A549 (cell line): ENCODE measurements around the gene GRID2. TPM values are rescaled to one million over a fixed set of nuclear protein-coding genes. Genes with fewer than 3 reads are reported as not detected.

Source experiments
- ATAC-seq, 2 experiments: fragments of 200-7000 bp in 1 of 2; fragments of >200 bp in 1 of 2; cut with Nextera tagmentation in 1 of 2; cut with Tn5 transposase in 1 of 2; 3 replicates each; pipeline versions ENCODE4 v1.8.0 to v1.9.1; 2018 to 2020; ENCODE audit warnings: mild to moderate bottlenecking in 1 of 2, moderate library complexity in 1 of 2
- CTCF ChIA-PET: fragments of 300-600 bp; sonication (Branson Sonifier 250); formaldehyde crosslinking; extraction: SDS; loops from one replicate; lab custom pipeline; 2021; ENCODE audit warnings: antibody characterized with exemption, inconsistent platforms; lab: Yijun Ruan, JAX
- POLR2A ChIA-PET: fragments of 350-600 bp; formaldehyde crosslinking; extraction: SDS; loops from one replicate; lab custom pipeline; 2021; ENCODE audit warnings: antibody characterized with exemption, inconsistent platforms; lab: Yijun Ruan, JAX
- DNase-seq, 2 experiments: peaks; one replicate each; pipeline versions ENCODE4 v3.0.0 to v3.0.0-alpha.2; 2011 to 2016; ENCODE audit warnings: low read depth in 1 of 2, low spot score in 1 of 2
- FAIRE-seq: peaks from 2 replicates; lab custom pipeline; 2011; peaks lifted over from hg19 to GRCh38; lab: Jason Lieb, UNC
- H3K27ac ChIP-seq, 2 experiments: fragments of >200 bp; sonication (Bioruptor Twin); formaldehyde crosslinking; 3 replicates each; pipeline ENCODE4 v1.5.1; 2016 to 2017
- H3K4me1 ChIP-seq: fragments of >200 bp; sonication (Bioruptor Twin); formaldehyde crosslinking; 3 replicates; pipeline ENCODE4 v1.6.1; 2016
- H3K4me2 ChIP-seq: fragments of >200 bp; sonication (Bioruptor Twin); formaldehyde crosslinking; 3 replicates; pipeline ENCODE4 v1.6.1; 2016
- H3K4me3 ChIP-seq: fragments of >200 bp; sonication (Bioruptor Twin); formaldehyde crosslinking; 3 replicates; pipeline ENCODE4 v1.5.1; 2016
- H3K9me3 ChIP-seq: fragments of >200 bp; sonication (Bioruptor Twin); formaldehyde crosslinking; 3 replicates; pipeline ENCODE4 v1.6.1; 2016
- ATOH8 ChIP-seq: fragments of 250-450 bp; sonication (Bioruptor Pico); IDR thresholded peaks from 2 replicates; pipeline ENCODE4 v1.5.0; 2020; ENCODE audit warnings: low read depth, mild to moderate bottlenecking, moderate library complexity
- BHLHE40 ChIP-seq: IDR thresholded peaks from 2 replicates; pipeline ENCODE4 v1.6.1; 2012; ENCODE audit warnings: low read depth, low read length, inconsistent platforms
- CEBPB ChIP-seq, 2 experiments: fragments of >200 bp in 1 of 2; sonication (Bioruptor Twin) in 1 of 2; formaldehyde crosslinking in 1 of 2; IDR thresholded peaks; 2 replicates each; pipeline ENCODE4 v1.6.1; 2012 to 2016
- CHD2 ChIP-seq: fragments of 150-350 bp; IDR thresholded peaks from 2 replicates; pipeline ENCODE4 v1.6.1; 2014; ENCODE audit warnings: low read length; ENCODE audit not compliant: partially characterized antibody
- E2F6 ChIP-seq: IDR thresholded peaks from 2 replicates; pipeline ENCODE4 v1.6.1; 2012; ENCODE audit warnings: low read depth, borderline replicate concordance
- EHF ChIP-seq: fragments of 250-450 bp; sonication (Bioruptor Pico); IDR thresholded peaks from 2 replicates; pipeline ENCODE4 v1.5.0; 2020; ENCODE audit warnings: mild to moderate bottlenecking
- ELK1 ChIP-seq: fragments of 150-350 bp; IDR thresholded peaks from 2 replicates; pipeline ENCODE4 v1.6.1; 2014; ENCODE audit warnings: low read depth, mild to moderate bottlenecking, low read length
- FOXS1 ChIP-seq: fragments of 250-450 bp; sonication (Bioruptor Pico); IDR thresholded peaks from 2 replicates; pipeline ENCODE4 v1.5.0; 2020; ENCODE audit warnings: mild to moderate bottlenecking, moderate library complexity
- HES2 ChIP-seq: fragments of >200 bp; sonication (Bioruptor Twin); formaldehyde crosslinking; IDR thresholded peaks from 2 replicates; pipeline ENCODE4 v1.6.1; 2016
- HOXB5 ChIP-seq: fragments of 250-450 bp; sonication (Bioruptor Pico); IDR thresholded peaks from 2 replicates; pipeline ENCODE4 v1.5.0; 2020; ENCODE audit warnings: mild to moderate bottlenecking, moderate library complexity
- MAX ChIP-seq: IDR thresholded peaks from 2 replicates; pipeline ENCODE4 v1.6.1; 2012
- MAZ ChIP-seq: fragments of 150-350 bp; IDR thresholded peaks from 2 replicates; pipeline ENCODE4 v1.6.1; 2014; ENCODE audit warnings: antibody characterized with exemption, low read depth, low read length, borderline replicate concordance
- MYC ChIP-seq: IDR thresholded peaks from 2 replicates; pipeline ENCODE4 v1.6.1; 2012; ENCODE audit warnings: mild to moderate bottlenecking, inconsistent platforms, low read length, improper control_type of control experiment, borderline replicate concordance
- NPAS2 ChIP-seq: fragments of 250-450 bp; sonication (Bioruptor Pico); IDR thresholded peaks from 2 replicates; pipeline ENCODE4 v1.8.0; 2022; ENCODE audit warnings: mild to moderate bottlenecking, moderate library complexity, borderline replicate concordance
- NR3C1 ChIP-seq: fragments of >200 bp; sonication (Bioruptor Twin); formaldehyde crosslinking; IDR thresholded peaks from 3 replicates; pipeline ENCODE4 v1.6.1; 2017
- PBX3 ChIP-seq: IDR thresholded peaks from 2 replicates; pipeline ENCODE4 v1.6.1; 2012
- PHF8 ChIP-seq: fragments of 200-600 bp; sonication (generic); IDR thresholded peaks from 2 replicates; pipeline ENCODE4 v1.6.1; 2016; ENCODE audit warnings: low read depth, mild to moderate bottlenecking, antibody characterized with exemption, moderate library complexity, borderline replicate concordance
- POLR2A ChIP-seq: IDR thresholded peaks from 2 replicates; pipeline ENCODE4 v1.6.1; 2012; ENCODE audit warnings: mild to moderate bottlenecking, low read length
- POLR2AphosphoS2 ChIP-seq: conservative IDR thresholded peaks from 2 replicates; pipeline ENCODE4 v1.6.1; 2012; ENCODE audit warnings: low read length, improper control_type of control experiment, inconsistent platforms
- RAD21 ChIP-seq, 2 experiments: fragments of >200 bp in 1 of 2; sonication (Bioruptor Twin) in 1 of 2; formaldehyde crosslinking in 1 of 2; IDR thresholded peaks in 1 of 2; conservative IDR thresholded peaks in 1 of 2; 2 replicates in 1 of 2; 3 replicates in 1 of 2; pipeline ENCODE4 v1.6.1; 2012 to 2018; ENCODE audit warnings: inconsistent platforms in 1 of 2
- RNF2 ChIP-seq: fragments of 200-600 bp; sonication (generic); IDR thresholded peaks from 2 replicates; pipeline ENCODE4 v1.6.1; 2016; ENCODE audit warnings: low read depth, mild to moderate bottlenecking, antibody characterized with exemption, moderate library complexity, borderline replicate concordance
- TFCP2L1 ChIP-seq: fragments of 250-450 bp; sonication (Bioruptor Pico); IDR thresholded peaks from 2 replicates; pipeline ENCODE4 v1.5.0; 2021; ENCODE audit warnings: mild to moderate bottlenecking
- TP53 ChIP-seq: fragments of 250-450 bp; sonication (Bioruptor Pico); IDR thresholded peaks from 2 replicates; pipeline ENCODE4 v1.5.0; 2021; ENCODE audit warnings: mild to moderate bottlenecking, moderate library complexity
- ZFP36 ChIP-seq: fragments of 450-650 bp; IDR thresholded peaks from 2 replicates; pipeline ENCODE4 v1.6.1; 2014; ENCODE audit warnings: borderline replicate concordance; ENCODE audit not compliant: partially characterized antibody
- WGBS: methylation state at CpG from one replicate; pipeline ENCODE4 v1.1.6; 2017; ENCODE audit errors: missing lambda C conversion rate; 5-methylcytosine and 5-hydroxymethylcytosine counted together
- polyA plus RNA-seq, 4 experiments: library from polyadenylated mRNA; depleted of rRNA in 3 of 4; stranded (reverse); fragments of >200 nt; fragmentation: RNase III in 1 of 4; extraction: RNeasy Plus Mini Kit Qiagen cat#74134 plus additional on column Dnase treatment in 1 of 4; gene quantifications; 2 replicates in 3 of 4; 3 replicates in 1 of 4; pipeline ENCODE4 v1.2.3, GENCODE V29; 2011 to 2017

GRID2 gene
- polyA plus RNA-seq, 2 of the 4 experiments (the other 2 are of a cell fraction): not detected

- H3K27ac ChIP-seq: no peak overlapping the region
- ATAC-seq (no peak), DNase-seq (no peak), FAIRE-seq (no peak)
- CTCF ChIA-PET: no interaction called here
- no peak overlapping the region for H3K4me2 ChIP-seq
- no peak overlapping the region for H3K4me3 ChIP-seq
- 19% methylated on average over 2 of the region's 2 CpGs for WGBS
- POLR2A ChIA-PET: no interaction called here
- H3K4me1 ChIP-seq: no peaks in the 10 kb centered on the region
- TF ChIP-seq POLR2AphosphoS2 (no peak), HOXB5 (CRISPR knock-in tag) (no peak), POLR2A (no peak), TFCP2L1 (no peak), ZFP36 (no peak), BHLHE40 (no peak), PBX3 (no peak), EHF (CRISPR knock-in tag) (no peak)
- no peaks in the 10 kb centered on the region for H3K9me3 ChIP-seq
Measured at GRCh38 chr4:93237521-93237920, 933.8 kb downstream of the GRID2 start.

GRCh38 chr4:93243262-93243661 is 939.5 kb downstream of the GRID2 start:
- CTCF ChIA-PET: no interaction called here
- no peak overlapping the region for H3K4me2 ChIP-seq
- H3K27ac ChIP-seq: no peak overlapping the region

GRCh38 chr4:93261207-93261606 is 957.4 kb downstream of the GRID2 start:
- H3K9me3 ChIP-seq: no peaks in the 10 kb centered on the region
- no peak overlapping the region for H3K4me3 ChIP-seq
- no peaks in the 10 kb centered on the region for H3K4me1 ChIP-seq
- ChIA-PET POLR2A (no interaction called here), CTCF (no interaction called here)
- no peak overlapping the region for H3K27ac ChIP-seq
- ATAC-seq (no peak), DNase-seq (no peak), FAIRE-seq (no peak)
- H3K4me2 ChIP-seq: no peak overlapping the region
- TF ChIP-seq RNF2: no peak
- TF ChIP-seq NPAS2 (CRISPR knock-in tag): no peak
- no peak for TF ChIP-seq NR3C1
- TF ChIP-seq PHF8: no peak
- no peak for TF ChIP-seq ELK1
- no peak for TF ChIP-seq CHD2
- no peak for TF ChIP-seq TP53 (CRISPR knock-in tag)
- no peak for TF ChIP-seq FOXS1 (CRISPR knock-in tag)
- TF ChIP-seq BHLHE40: no peak
- no peak for TF ChIP-seq E2F6
- TF ChIP-seq MAZ: no peak
- WGBS: 47% methylated on average over 3 of the region's 3 CpGs

More at GRCh38 chr4:93243262-93243661, 939.5 kb downstream of the GRID2 start:
- POLR2A ChIA-PET: no interaction called here
- FAIRE-seq: no peak
- no peak for ATAC-seq
- DNase-seq: no peak
- WGBS: 73% methylated on average over 2 of the region's 2 CpGs
- TF ChIP-seq RAD21 (conservative IDR thresholded peaks at IDR 0.05 in 1 of 2, IDR thresholded peaks at IDR 0.05 in 1 of 2) (no peak), MYC (no peak), ATOH8 (CRISPR knock-in tag) (no peak), MAX (no peak), FOXS1 (CRISPR knock-in tag) (no peak), HES2 (no peak), CEBPB (IDR thresholded peaks at IDR 0.05) (no peak)
- H3K4me3 ChIP-seq: no peak overlapping the region
- H3K4me1 ChIP-seq: no peaks in the 10 kb centered on the region
- no peaks in the 10 kb centered on the region for H3K9me3 ChIP-seq
